A673 (cell line): ENCODE results near the gene MRI1. TPM values are rescaled to one million over a fixed set of nuclear protein-coding genes. Genes with fewer than 3 reads are reported as not detected.

Source experiments
- BruUV-seq: library from RNA; stranded (reverse); fragments of 400-500 nt; replicated peaks from 2 replicates; lab custom pipeline; 2021; lab: Mats Ljungman, UMichigan
- CTCF ChIA-PET: fragments of 300-600 bp; sonication (Branson Sonifier 250); formaldehyde crosslinking; loops from one replicate; lab custom pipeline; 2022; ENCODE audit warnings: antibody characterized with exemption; lab: Charles Lee
- POLR2A ChIA-PET: fragments of 300-600 bp; sonication (Branson Sonifier 250); formaldehyde crosslinking; loops from one replicate; lab custom pipeline; 2022; ENCODE audit warnings: antibody characterized with exemption; ENCODE audit not compliant: low non-redundant PET; lab: Charles Lee
- DNase-seq: peaks from one replicate; pipeline ENCODE4 v3.0.0-alpha.2; 2015; ENCODE audit warnings: low spot score
- H3K27ac ChIP-seq: fragments of 200-600 bp; sonication (generic); 2 replicates; pipeline ENCODE4 v1.5.1; 2016; ENCODE audit warnings: mixed run types, low read depth, mild to moderate bottlenecking, mixed read lengths, antibody characterized with exemption, low read length; ENCODE audit not compliant: poor library complexity, severe bottlenecking
- H3K27me3 ChIP-seq: fragments of 200-600 bp; sonication (generic); replicated peaks from 2 replicates; pipeline ENCODE4 v1.6.1; 2017; ENCODE audit warnings: mixed run types, low read depth, mild to moderate bottlenecking, mixed read lengths, antibody characterized with exemption, low read length; ENCODE audit not compliant: insufficient read depth, poor library complexity
- H3K36me3 ChIP-seq: fragments of 200-600 bp; sonication (generic); 2 replicates; pipeline ENCODE4 v1.6.1; 2016; ENCODE audit warnings: mixed run types, mild to moderate bottlenecking, mixed read lengths, antibody characterized with exemption, low read length; ENCODE audit not compliant: insufficient read depth, poor library complexity, severe bottlenecking
- H3K4me1 ChIP-seq: fragments of 200-600 bp; sonication (generic); 2 replicates; pipeline ENCODE4 v1.6.1; 2017; ENCODE audit warnings: mixed run types, mild to moderate bottlenecking, mixed read lengths, antibody characterized with exemption, low read length; ENCODE audit not compliant: insufficient read depth, poor library complexity, severe bottlenecking
- H3K4me3 ChIP-seq: fragments of 200-600 bp; sonication (generic); 2 replicates; pipeline ENCODE4 v1.5.1; 2016; ENCODE audit warnings: low read depth, mixed run types, mild to moderate bottlenecking, mixed read lengths, low read length; ENCODE audit not compliant: poor library complexity, severe bottlenecking
- H3K9me3 ChIP-seq: fragments of 200-600 bp; sonication (generic); 2 replicates; pipeline ENCODE4 v1.6.1; 2016; ENCODE audit warnings: mixed run types, low read depth, mild to moderate bottlenecking, mixed read lengths, antibody characterized with exemption, low read length; ENCODE audit not compliant: poor library complexity, severe bottlenecking
- EZH2 ChIP-seq: fragments of 200-600 bp; sonication (generic); IDR thresholded peaks from 2 replicates; pipeline ENCODE4 v1.6.1; 2017; ENCODE audit warnings: borderline replicate concordance, low read depth, mild to moderate bottlenecking, mixed read lengths, antibody characterized with exemption, low read length; ENCODE audit not compliant: poor library complexity, severe bottlenecking
- intact Hi-C: fragments of 100-400 bp; cut with micrococcal nuclease; formaldehyde crosslinking; loops from one replicate; pipeline ENCODE4 v1.10.0; 2022; ENCODE audit not compliant: unreplicated experiment
- total RNA-seq: library from RNA; stranded (reverse); gene quantifications from 2 replicates; pipeline ENCODE4 v1.2.3, GENCODE V29; 2021
- TF ChIP-seq, protein P1 (sequence below): fragments of 300-800, 200-600 bp; sonication (generic); conservative IDR thresholded peaks from 2 replicates; pipeline ENCODE4 v1.5.1; 2017; ENCODE audit warnings: low read depth, mild to moderate bottlenecking, antibody characterized with exemption, low read length, moderate library complexity, mixed read lengths

Gene MRI1
- total RNA-seq, 1 experiment from 2014 or later, result 63.8 TPM

DNA sequence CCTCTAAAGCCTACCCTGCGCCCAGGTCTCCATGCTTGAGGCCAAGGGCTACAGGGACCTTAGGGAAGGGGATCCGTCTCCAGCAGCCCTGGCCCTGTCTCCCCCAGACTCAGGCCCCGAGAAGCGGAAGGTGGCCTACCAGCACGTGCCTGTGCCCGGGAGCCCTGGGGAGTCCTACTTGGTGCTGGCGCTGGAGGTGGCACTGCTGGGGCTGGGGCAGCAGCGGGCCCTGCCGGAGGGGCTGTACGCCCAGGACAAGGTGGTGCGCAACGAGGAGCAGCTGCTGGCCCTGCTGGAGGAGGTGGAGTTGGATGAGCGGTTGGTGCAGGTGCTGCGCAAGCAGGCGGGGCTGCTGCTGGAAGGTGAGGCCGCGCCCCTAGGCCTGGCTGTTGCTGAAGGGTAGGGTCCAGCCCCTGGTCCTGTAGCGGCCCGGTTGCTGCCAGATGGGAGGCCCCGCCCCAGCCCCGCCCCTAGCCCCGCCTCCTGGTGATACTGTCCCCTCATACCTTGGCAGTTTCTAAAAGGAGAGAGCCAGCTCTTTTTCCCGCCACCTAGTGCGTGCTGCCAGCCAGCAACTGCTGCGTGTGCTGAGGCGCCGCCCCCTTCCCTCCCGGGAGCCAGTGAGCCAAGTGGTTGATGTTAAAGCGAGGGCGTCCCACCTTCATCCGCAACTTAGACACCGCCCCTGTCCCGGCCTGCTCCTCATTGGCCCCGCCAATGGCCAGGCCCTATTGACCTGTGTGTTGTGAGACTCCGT is 53.5 kb downstream of the MRI1 start:
- no peak for DNase-seq
- no peaks in the 10 kb centered on the region for H3K4me1 ChIP-seq
- H3K4me3 ChIP-seq, result no peak overlapping the region
- POLR2A ChIA-PET, result no interaction called here
- H3K9me3 ChIP-seq, result no peaks in the 10 kb centered on the region
- BruUV-seq, result no TSS peak
- intact Hi-C loops, result no loop called here
- H3K27ac ChIP-seq, result no peak overlapping the region
- peaks cover 5% of the 10 kb centered on the region for H3K36me3 ChIP-seq
- TF ChIP-seq, protein P1, sequence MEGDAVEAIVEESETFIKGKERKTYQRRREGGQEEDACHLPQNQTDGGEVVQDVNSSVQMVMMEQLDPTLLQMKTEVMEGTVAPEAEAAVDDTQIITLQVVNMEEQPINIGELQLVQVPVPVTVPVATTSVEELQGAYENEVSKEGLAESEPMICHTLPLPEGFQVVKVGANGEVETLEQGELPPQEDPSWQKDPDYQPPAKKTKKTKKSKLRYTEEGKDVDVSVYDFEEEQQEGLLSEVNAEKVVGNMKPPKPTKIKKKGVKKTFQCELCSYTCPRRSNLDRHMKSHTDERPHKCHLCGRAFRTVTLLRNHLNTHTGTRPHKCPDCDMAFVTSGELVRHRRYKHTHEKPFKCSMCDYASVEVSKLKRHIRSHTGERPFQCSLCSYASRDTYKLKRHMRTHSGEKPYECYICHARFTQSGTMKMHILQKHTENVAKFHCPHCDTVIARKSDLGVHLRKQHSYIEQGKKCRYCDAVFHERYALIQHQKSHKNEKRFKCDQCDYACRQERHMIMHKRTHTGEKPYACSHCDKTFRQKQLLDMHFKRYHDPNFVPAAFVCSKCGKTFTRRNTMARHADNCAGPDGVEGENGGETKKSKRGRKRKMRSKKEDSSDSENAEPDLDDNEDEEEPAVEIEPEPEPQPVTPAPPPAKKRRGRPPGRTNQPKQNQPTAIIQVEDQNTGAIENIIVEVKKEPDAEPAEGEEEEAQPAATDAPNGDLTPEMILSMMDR, result no peak
- no peak for TF ChIP-seq EZH2
- CTCF ChIA-PET, result no interaction called here
- H3K27me3 ChIP-seq, result no peaks in the 10 kb centered on the region

DNA sequence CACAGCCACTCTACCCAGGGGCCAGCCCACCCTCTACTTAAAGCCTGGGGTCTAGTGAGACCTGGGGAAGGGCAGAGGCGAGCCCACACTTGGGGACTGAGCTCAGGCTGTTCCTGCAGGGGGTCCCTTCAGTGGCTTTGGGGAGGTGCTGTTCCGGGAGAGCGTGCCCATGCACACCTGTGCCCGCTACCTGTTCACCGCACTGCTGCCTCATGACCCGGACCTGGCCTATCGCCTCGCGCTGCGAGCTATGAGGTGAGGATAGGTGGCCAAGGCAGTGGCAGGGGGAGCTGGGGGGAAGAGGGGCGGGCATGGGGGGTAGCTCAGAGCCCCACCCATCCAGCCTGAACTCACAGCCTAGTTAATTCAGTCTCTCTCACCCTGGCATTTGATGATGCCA is 54.9 kb downstream of the MRI1 start:
- no peaks in the 10 kb centered on the region for H3K27me3 ChIP-seq
- no peak overlapping the region for H3K27ac ChIP-seq
- DNase-seq, result no peak
- ChIA-PET CTCF (interaction anchor here (0.5 to 0.7 kb wide), 2 partner anchors 14 to 34 kb away, joined by 3 read pairs; no protein-coding TSS in a partner anchor), POLR2A (no interaction called here)
- H3K36me3 ChIP-seq, result peaks cover 6% of the 10 kb centered on the region
- no peak for TF ChIP-seq EZH2
- TF ChIP-seq, protein P1, result no peak
- BruUV-seq, result no TSS peak
- H3K4me1 ChIP-seq, result no peaks in the 10 kb centered on the region
- H3K9me3 ChIP-seq, result no peaks in the 10 kb centered on the region
- H3K4me3 ChIP-seq, result no peak overlapping the region
- intact Hi-C loops, result no loop called here

DNA sequence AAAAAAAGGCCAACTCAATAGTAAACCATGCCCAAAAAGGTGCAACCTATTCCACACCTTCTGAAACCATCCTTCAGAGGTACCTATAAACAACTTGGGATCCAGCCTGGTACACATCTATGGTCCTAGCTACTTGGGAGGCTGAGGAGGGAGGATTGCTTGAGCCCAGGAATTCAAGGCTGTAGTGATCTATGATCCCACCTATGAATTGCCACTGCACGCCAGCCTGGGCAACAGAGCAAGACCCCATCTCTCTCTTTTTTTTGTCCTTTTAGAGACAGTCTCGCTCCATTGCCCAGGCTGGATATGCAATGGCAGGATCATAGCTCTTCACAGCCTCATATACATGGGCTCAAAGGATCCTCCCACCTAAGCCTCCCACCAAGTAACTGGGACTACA is 57.0 kb downstream of the MRI1 start:
- H3K36me3 ChIP-seq, result peaks cover 6% of the 10 kb centered on the region
- ChIA-PET CTCF (interaction anchor here (0.7 kb wide), 1 partner anchor 309 kb away, joined by 3 read pairs; no protein-coding TSS in a partner anchor), POLR2A (interaction anchor here (0.6 kb wide), 1 partner anchor 100 kb away, joined by 3 read pairs; no protein-coding TSS in a partner anchor)
- peaks cover 5% of the 10 kb centered on the region for H3K4me1 ChIP-seq
- no TSS peak for BruUV-seq
- intact Hi-C loops, result no loop called here
- H3K27me3 ChIP-seq, result no peaks in the 10 kb centered on the region
- no peak overlapping the region for H3K27ac ChIP-seq
- no peak for TF ChIP-seq EZH2
- TF ChIP-seq, protein P1, result no peak
- no peaks in the 10 kb centered on the region for H3K9me3 ChIP-seq
- H3K4me3 ChIP-seq, result no peak overlapping the region
- no peak for DNase-seq
